HG03432 (cell line): ENCODE measurements around the gene ICE2.

Experiments
- ATAC-seq: cut with Tn5 transposase; IDR thresholded peaks from one replicate; pipeline ENCODE4 v1.9.1; 2021; ENCODE audit warnings: mild to moderate bottlenecking, moderate library complexity; ENCODE audit not compliant: unreplicated experiment

The ICE2 gene

DNA sequence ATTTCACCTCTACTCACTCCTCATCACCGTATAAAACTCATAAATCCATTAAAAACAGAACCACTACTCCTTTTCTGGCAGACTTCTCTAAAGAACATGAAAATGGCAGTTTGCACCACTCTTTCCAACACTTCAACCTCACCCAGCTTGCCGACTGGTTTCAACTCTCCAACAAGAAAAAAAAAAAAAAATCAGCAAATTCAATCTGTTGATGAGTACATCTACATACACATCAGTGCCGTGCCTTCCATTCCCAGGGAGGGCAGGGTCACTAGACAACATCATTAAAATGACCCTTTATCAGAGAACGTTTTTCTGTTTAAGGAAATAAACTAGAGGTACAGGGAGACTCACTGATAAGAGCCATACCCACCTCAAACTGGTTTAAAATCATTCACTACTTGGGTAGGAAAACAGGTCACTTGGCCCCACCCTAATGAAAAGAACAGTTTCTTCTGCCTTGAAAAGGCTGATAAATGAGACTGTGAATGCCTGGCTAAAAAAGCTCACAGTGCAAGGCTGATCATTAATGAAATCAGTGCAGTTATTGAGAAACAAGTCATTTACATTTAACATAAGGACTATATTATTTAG is 87.1 kb downstream of the ICE2 start:
- no peak for ATAC-seq

DNA sequence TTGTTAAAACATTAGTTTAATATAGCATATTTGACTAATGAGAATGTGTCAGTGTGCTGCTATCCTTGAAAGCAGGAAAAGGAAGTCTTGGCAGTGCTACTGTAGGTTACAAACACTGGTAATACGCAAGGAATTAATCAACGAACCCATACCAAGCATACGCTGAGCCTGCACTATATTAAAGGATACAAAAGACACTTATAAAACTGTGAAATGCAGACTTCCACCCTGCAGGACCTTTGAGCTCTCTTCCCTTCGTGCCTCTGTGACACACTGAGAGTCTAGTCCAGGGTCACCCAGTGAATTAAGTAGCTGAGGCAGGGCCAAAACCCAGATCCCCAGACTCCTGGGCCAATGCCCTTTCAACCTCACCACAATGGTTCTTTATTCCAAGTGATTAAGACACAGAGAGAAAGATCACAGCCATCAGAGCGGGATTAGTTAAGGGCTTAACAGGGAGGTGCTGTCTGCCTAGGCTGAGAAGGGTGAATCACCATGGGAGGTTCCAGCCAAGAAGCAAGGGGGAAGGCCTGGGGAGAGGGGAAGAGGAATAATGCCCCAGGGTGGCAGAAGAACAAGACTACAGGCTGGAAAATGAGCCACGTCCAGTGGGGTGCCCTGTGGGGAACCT is 88.0 kb downstream of the ICE2 start:
- no peak for ATAC-seq

DNA sequence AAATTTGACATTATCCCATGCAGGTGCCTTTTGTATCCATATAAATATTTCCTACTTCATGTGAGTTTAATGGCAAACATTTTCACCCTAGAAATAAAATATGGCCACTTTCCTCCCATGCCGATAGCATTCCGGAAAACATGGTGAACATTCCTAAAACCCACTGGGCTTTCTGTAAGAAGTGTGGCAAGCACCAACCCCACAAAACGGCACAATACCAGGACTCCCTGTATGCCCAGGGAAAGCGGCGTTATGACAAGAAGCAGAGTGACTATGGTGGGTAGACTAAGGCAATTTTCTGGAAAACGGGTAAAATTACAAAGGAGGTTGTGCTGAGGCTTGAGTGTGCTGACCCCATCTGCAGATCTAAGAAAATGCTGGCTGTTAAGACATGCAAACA is 88.7 kb downstream of the ICE2 start:
- ATAC-seq = no peak

DNA sequence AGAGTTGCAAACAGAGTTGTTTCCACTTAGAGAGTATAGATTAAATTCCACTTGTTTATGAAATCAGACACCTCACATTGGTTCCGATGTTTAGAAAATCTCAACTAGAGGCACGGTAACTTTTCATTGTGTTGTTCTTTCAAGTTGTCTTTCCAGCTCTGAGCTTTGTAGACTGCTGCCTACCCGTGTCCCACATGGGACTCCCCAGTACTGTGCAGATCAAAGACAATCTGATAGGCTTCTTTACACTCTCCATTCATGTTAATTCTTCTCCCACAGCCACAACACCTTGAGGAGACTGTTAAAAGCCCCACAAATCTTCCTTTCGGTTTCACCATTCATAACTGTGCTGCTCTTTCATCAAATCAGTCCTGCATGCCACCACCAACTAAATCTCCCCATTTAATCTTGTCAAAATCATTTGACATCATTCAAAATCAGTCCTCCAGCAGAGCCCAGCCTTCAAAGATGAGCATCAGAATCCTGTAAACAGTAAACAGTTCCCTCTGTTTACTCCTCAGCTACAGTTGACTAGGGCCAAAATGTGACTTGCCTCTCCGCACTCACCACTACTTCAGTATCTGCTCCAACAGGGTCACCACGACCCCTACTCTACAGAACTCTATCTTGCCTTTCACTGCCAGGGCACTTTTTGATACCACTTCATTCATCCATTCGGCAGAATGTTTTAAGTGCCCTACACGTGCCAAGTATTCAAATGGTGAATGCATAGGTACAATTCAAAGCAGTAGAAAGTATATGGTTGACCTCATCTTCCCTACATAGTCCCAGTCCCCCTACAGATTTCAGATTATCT is 89.5 kb downstream of the ICE2 start:
- ATAC-seq = peak; percentile 76

DNA sequence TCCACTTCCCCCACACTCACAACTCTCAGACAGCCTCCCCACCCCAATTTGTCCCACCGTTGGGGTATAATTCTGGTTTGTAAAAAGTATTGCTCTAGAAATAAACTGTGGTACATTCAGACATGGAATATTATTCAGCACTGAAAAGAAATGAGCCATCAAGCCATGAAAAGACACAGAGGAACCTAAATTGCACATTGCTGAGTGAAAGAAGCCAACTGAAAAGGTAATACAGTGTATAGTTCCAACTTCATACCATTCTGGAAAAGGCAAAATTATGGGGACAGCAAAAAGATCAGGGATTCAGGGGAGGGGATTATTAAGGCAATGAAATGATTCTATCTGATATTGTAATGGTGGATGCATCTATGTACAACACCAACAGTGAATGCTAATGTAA is 91.6 kb downstream of the ICE2 start:
- no peak for ATAC-seq

DNA sequence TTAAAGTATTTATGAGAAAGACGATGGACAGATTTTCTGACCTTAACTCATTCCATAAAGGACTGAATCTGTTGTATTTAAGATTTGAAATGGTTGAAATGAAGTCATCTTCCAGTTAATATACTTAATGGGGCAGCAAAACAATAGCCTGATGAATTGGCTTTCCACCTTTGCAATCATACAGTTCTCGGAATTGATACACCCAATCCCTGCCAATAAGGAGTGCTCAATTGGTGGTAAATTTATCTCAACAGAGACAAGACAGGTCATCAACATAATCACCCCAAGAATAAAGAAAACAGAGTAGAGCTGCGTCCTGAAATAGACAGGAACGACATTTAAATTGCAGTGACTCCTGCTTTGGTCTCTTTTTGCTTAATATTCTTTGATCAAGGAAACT is 92.3 kb downstream of the ICE2 start:
- no peak for ATAC-seq

DNA sequence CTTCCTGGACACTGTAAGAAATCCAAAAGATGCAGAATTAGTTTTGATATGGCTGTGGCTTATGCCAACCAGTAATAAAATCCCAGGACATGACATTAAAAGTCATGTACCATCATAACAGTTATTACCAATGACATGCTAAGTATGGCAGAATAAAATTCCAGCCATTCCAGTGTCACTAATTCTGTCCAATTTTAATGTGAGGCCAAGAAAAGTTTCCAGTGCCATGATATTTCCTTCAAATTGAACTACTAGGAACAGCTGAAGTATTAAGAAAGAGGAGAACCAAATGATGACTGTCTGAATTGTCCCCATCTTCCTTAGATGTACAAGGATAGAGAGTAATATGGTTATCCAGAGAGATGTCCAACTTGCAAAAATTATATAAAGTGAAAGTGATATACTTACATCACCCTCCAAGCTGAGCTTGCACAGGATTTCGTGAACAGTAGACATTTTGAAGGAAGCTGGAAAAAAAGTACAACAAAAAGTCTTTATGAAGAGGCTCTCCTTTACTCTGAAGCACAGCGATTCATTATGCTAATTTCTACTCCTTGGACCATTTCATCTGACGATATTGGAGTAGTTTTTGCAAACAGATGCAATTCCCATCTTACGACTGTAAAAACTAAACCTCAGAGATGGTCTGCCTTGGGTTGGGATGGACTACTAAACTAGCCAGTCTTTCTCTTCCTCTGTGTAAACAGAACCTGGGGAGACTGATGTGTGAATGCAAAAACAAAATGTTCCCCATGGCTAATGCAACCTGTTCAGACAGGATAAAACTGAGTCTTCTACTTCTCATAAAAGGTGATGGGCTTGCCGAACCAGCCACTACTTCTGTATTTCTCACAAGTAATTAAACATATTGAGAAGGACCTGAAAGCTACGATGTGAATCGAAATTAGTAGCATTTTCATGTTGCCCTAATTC is 93.1 kb downstream of the ICE2 start:
- ATAC-seq = no peak

DNA sequence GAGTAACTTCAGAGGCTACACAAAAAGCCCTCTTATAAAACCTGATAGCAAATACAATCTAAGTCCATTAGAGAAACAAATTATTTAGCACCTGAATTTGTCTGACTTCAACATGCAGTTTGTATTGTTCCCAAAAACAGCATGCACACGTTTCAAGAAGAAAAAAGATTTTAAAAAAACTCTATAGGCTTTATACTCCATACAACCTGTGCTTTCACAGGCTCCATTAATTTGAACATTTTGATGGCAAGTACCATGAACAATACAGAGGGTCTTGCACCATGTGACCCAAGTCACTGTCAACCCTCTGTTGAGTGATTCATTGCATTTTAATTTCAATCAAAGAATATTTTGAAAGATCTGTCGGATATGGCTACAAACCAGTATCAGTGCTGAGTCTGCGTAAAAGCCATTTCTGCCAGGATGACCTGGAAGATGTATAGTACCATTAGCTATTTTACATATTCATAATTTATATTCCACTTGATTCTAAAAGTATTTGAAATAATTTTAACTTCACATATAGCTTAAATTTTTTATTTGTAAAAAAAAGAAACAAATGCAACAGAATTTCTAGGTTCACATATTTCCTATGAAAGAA is 94.3 kb downstream of the ICE2 start:
- ATAC-seq = no peak

DNA sequence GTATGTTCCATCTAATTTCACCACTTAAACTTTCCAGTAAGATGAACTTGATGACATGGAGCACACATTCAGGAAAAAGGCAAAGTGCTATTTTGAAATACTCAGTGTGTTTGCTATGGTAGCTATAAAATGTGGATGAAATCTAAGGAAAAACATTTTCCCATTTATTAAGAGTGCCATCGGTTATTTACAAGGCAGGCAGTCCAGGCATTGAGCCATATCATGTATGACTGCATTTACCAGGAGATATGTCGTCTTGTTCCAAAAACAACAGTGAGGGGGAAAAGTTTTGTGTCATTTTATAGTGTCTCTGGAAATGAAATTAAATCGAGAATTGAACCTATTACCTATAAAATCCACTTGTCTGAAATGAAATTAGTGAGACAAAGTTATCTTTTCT is 94.9 kb downstream of the ICE2 start:
- no peak for ATAC-seq

DNA sequence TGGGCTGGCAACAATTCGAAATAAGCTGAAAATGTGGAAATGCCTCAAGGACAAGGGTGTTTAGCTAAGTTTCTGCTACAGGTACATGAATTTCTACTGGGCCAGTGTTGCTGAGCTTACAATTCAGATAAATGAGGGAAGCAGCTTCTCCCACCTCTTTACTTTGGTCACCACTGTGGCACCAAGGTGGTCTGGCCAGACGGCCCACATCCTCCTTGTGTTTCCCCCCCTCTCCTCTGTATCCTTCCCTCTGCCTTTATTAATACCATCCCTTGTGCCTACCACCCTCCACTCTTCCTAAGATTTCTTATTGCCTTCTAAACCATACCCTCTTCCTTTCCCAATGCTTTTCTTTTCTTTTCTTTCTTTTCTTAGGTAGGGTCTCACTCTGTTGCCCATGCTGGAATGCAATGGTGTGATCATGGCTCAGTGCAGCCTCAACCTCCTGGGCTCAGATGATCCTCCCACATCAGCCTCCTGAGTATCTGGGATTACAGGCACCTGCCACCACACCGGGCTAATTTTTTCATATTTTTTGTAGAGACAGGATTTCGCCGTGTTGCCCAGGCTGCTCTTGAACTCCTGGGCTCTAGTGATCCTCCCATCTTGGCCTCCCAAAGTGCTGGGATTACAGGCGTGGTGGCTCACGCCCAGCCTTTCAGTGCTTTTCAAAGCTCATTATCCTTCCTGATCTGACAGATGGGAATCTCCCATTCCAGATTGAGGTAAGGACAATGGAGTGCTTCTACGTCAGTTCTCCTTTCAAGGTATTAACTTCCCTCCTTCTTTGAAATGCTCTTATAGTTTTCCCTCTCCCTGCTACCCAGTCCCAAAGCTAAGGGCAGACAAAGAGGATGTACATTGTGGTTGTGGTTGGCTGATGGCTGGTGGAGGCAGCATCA is 95.9 kb downstream of the ICE2 start:
- no peak for ATAC-seq

DNA sequence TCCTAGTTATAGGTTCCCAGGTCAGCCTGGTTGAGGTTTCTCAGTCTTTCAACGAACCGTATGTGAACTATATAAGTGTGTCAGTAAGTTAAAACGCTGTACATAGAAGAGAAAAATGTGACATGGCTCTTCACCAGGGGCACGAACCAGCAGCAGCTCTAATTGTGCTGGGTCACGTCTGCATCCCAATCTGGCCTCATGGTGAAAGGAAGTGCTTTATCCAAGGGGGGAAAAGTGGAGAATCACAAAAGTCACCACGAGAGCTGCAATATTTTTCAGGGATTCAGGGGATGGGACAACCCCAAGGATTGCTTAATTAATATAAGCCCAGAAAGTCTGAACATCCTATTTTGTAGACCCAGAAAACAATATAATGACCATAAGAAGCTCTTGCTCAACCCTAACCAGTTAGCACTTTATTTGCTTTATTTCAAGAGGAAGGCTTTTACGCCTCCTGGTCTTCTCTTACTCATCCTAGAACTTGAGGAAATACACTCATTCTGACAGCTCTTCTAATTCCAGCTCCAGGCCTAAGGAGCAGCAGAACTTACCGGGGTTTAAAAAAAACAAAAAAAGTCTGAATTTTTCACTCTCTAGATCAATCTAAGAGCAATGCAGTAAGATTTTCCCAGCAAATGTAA is 97.7 kb downstream of the ICE2 start:
- no peak for ATAC-seq

DNA sequence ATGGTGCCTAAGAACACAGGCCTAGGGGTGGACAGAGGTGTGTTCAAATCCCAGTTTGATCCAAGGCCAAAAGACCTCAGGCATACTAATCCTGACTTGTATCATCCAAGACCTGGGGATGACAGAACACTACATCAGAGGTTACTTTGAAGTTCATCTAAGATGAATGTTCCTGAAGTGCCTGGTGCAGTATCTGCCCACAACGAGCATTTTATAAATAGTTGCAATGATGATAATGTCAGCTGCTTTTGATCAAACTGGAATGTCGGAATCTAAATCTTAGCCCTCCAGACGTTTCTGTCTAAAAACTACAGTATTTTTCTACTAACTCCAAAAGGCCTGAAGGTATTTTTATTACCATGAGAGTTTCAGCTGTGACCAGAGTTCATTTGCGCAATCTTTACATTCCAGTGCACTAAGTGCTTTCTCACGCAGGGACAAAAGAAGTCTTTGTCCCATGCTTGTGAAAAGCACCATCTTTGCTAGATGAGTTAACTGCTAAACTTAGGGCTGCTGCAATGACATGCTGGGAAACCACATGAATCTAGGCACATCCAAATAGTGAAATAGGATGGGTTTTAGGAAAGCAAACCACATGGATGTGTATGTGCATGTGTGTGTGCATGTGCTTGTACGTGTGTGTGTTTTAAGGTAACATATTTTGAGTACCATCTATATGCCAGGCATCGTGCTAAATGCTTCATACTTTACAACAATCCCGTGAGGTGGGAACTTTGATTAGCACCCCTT is 99.2 kb downstream of the ICE2 start:
- no peak for ATAC-seq

DNA sequence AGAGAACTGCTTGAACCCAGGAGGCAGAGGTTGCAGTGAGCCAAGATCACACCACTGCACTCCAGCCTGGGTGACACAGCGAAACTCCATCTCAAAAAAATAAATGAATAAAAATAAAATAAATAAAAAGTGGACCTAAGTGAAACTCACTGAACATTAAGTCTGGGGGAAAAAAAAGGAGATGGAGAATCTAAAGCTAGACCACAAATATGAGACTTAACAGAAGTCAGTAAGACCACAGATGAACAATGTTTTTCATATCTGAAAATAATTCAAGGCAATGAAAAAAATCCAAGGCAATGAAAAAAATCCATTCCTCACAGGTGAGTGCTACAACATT is 99.8 kb downstream of the ICE2 start:
- no peak for ATAC-seq

DNA sequence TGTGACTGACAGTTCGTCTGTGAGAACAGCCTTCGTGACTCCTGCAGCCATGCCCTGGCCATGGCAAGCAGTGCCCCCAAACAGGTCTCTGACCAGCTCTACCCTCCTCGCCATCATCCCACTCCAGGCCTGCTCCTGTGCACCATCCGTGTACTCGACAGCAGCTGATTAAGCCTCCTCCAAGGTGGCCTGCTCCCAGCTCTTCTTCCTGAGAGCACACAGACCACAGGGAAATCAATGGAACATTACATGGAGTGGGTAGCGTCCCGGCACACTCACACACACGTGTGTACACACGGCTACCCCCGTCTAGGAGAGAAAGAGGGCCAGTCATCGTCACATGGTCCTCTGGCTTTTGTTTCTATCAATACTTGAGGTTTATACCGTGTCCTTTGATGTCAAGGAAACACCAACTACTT is 102.3 kb downstream of the ICE2 start:
- ATAC-seq = no peak

DNA sequence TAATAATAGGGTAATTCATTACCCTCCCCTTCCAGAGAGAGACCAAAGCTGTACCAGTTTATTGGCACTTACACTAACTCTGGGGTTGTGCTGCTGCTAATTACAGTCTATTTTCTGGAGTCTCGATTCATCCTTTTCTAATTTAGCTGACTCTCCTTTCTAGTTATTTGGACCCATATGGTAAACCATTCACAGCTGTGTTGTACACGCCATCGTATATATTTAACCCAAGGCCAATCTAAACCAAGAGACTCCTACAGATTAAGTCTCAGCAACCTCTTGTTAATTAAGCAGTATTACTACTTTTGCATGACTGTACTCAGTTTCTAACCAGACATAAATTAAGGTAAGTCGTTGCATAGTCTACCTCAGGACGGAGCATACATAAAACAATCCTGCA is 103.6 kb downstream of the ICE2 start:
- ATAC-seq = no peak

DNA sequence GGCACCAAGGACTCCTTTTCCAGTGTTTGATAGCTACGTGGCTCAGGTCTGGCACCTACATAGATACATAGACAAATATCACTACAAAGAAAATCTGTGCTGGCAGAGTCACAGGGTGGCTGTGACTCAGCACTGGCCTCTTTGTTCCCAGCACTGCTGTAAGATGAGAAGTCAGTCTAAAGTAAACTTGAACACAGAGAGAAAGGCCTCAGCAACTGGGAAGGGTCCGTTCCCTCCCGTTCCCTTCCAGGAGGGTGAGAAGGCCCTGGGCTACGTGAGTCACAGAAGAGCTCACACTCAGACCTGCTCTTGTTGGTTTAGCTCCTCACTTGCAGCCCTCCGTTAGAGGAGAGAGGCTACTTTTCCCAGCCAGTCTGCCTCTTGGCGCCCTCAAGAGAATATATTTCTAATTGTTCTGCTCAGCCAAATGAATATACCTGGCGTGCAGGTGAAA is 104.3 kb downstream of the ICE2 start:
- ATAC-seq = no peak

DNA sequence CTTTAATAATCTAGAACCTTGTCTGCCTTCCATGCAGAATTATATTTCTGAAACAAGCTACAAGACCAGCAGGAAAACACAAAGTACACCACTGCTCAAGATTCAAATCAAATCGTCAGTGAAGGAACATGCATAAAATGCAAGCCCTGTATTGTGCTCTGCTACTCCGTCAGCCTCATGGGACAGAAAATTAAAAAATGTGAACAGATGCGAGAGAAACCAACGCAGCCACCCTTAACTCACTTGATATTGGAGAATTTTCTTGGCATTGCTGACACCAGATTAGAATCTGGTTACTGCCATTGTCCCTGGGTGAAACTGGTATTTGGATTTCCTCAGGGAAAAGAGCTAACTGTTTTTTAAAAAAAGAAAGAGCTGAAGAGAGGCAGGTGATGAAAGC is 104.7 kb downstream of the ICE2 start:
- ATAC-seq = no peak

DNA sequence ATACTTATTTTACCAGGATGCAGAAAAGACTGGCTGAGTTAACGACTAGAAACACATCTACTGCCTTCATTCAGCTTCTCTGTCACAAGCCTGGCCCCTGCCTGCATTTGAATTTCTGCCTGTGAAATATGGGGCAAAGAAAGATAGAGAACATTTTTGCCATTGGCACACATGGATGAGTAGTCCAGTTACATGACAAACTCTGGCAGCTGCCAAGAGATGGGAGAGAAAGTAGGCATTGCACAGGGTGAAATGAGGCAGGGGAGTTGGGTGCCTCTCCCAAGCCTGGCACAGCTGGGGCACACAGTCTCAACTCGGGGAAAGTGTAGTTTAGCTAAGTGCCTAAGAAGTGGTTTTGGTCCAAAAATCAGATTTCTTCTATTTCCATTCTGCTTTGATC is 105.2 kb downstream of the ICE2 start:
- ATAC-seq = no peak

DNA sequence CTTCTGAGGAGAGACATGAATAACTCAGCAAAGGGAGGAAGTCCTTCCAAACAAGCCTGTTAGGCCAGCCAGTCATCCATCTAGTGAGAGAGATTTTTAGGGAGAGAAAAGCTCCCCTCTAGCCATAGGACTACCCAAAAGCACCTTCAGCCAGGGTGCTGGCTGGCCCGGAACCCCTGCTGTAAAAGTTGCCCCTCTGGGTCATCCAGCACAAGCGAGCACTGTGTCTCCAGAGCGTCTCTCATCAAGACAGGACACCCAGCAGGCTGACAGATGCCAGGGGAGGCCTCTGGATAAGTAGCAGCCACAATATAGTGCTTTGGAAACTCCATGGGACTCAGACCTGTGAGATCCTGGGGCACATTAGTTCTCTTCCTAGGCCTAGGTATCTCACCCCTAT is 105.6 kb downstream of the ICE2 start:
- no peak for ATAC-seq
